ENCODE measurements around the gene RNF213. TPM values are rescaled to one million over a fixed set of nuclear protein-coding genes. Genes with fewer than 3 reads are reported as not detected.

The RNF213 gene
- total and polyA plus RNA-seq, 10 of the 15 experiments (the other 5 are each of a cell fraction or from before 2014, with no cell fraction given) = 18.6 to 145 (median 65.8) TPM

GRCh38 chr17:80345321-80345720 is 84.7 kb downstream of the RNF213 start:
- intact Hi-C loops (cut with micrococcal nuclease; ENCODE audit: unreplicated experiment) = no loop called here
- H4K20me1 ChIP-seq (ENCODE audit: control insufficient read depth, insufficient read depth) = no peaks in the 10 kb centered on the region
- no peaks in the 10 kb centered on the region for H3K4me1 ChIP-seq (ENCODE audit: control insufficient read depth, insufficient read depth, low read length)
- in situ Hi-C loops (cut with MboI) = no loop called here
- H3K36me3 ChIP-seq (ENCODE audit: control insufficient read depth in 2 of 2, insufficient read depth in 2 of 2, low read length in 1 of 2) = peaks cover 47 to 65% of the 10 kb centered on the region in 2 experiments
- H3K79me2 ChIP-seq (ENCODE audit: control insufficient read depth, insufficient read depth, low read length) = no peaks in the 10 kb centered on the region
- CTCF ChIA-PET = no interaction called here
- RAD21 ChIA-PET (ENCODE audit: unreplicated experiment) = no interaction called here
- over 99% methylated on average over 15 of the region's 15 CpGs for WGBS (ENCODE audit: insufficient coverage, insufficient replicate concordance, low lambda C conversion rate, missing lambda C conversion rate)
- H3K9ac ChIP-seq (ENCODE audit: control insufficient read depth, insufficient read depth, low read length) = no peak overlapping the region
- no peak overlapping the region for H2AFZ ChIP-seq (ENCODE audit: control insufficient read depth, low read depth, low read length)
- FAIRE-seq = no peak
- TF ChIP-seq LARP7 (IDR thresholded peaks at IDR 0.05) = no peak
- no peak for TF ChIP-seq NR2C1 (IDR thresholded peaks at IDR 0.05)
- no peak for TF ChIP-seq WRNIP1 (IDR thresholded peaks at IDR 0.05; ENCODE audit: borderline replicate concordance, low read depth, low read length)
- no peak for TF ChIP-seq NFYA (IDR thresholded peaks at IDR 0.05; ENCODE audit: borderline replicate concordance, low read depth, low read length)
- no peak for TF ChIP-seq E2F8 (IDR thresholded peaks at IDR 0.05; ENCODE audit: low read depth, partially characterized antibody)
- TF ChIP-seq TCF12 (IDR thresholded peaks at IDR 0.05; ENCODE audit: low read depth, low read length) = no peak
- no peak for TF ChIP-seq POU2F2 (IDR thresholded peaks at IDR 0.05; ENCODE audit: borderline replicate concordance, low read depth, low read length)
- no peak for TF ChIP-seq MYC (IDR thresholded peaks at IDR 0.05; ENCODE audit: insufficient read depth, insufficient read length, insufficient replicate concordance, low read length, severe bottlenecking)
- no peak for TF ChIP-seq ZNF207 (IDR thresholded peaks at IDR 0.05; ENCODE audit: borderline replicate concordance)
- TF ChIP-seq SUZ12 (IDR thresholded peaks at IDR 0.05; ENCODE audit: unreplicated experiment) = no peak
- no peak for TF ChIP-seq RELA (IDR thresholded peaks at IDR 0.05; ENCODE audit: borderline replicate concordance, partially characterized antibody)
- H3K4me3 ChIP-seq = no peak overlapping the region
- no peaks in the 10 kb centered on the region for H3K27me3 ChIP-seq (replicated peaks in 1 of 2; ENCODE audit: control insufficient read depth in 2 of 2, insufficient read depth in 2 of 2, low read length in 1 of 2)
- H3K9me3 ChIP-seq (replicated peaks; ENCODE audit: control insufficient read depth, insufficient read depth, low read length) = no peaks in the 10 kb centered on the region
- DNase-seq (ENCODE audit: low read depth, low spot score) = no peak
- SMC1A ChIA-PET (ENCODE audit: uncharacterized antibody, unreplicated experiment) = no interaction called here
- H3K27ac ChIP-seq (ENCODE audit: control insufficient read depth, insufficient read depth) = no peak overlapping the region
- no peak for ATAC-seq
- no TSS peak for BruUV-seq (replicated peaks)
- no peak overlapping the region for H3K4me2 ChIP-seq (ENCODE audit: control insufficient read depth, insufficient read depth)
- POLR2A ChIA-PET = no interaction called here

Measured in GM12878 (cell line).